ENCODE measurements around the gene VPS33B. TPM values are rescaled to one million over a fixed set of nuclear protein-coding genes. Genes with fewer than 3 reads are reported as not detected.

VPS33B gene
- total and polyA plus RNA-seq, 3 experiments from 2014 or later: 10.6 to 20.6 (median 20.4) TPM

GRCh38 chr15:90959028-90959595 is 63.3 kb downstream of the VPS33B start:
- Histone ChIP-seq H3K27ac (ENCODE audit: low read depth, low read length) (no peak overlapping the region), H3K4me3 (ENCODE audit: low read length) (no peak overlapping the region), H3K36me3 (ENCODE audit: insufficient read depth, low read length) (no peaks in the 10 kb centered on the region), H3K27me3 (ENCODE audit: insufficient read depth, low read length, poor library complexity, severe bottlenecking) (no peaks in the 10 kb centered on the region), H3K9me3 (ENCODE audit: low read length) (no peaks in the 10 kb centered on the region), H3K4me1 (ENCODE audit: insufficient read depth, low read length) (peaks cover 14% of the 10 kb centered on the region)
- Mint-ChIP-seq H3K9me3 (no peaks in the 10 kb centered on the region), H3K27me3 (no peaks in the 10 kb centered on the region), H3K27ac (peak overlapping the region in 2 of 8 donors; percentile 75 to 78), H3K36me3 (peaks cover 0 to 48% (median 7%) of the 10 kb centered on the region in 3 donors), H3K4me3 (peak overlapping the region in 1 of 7 donors; percentile 56), H3K4me1 (peaks cover 1 to 24% (median 14%) of the 10 kb centered on the region in 3 donors)
- POLR2A ChIA-PET: interaction anchor here (0.6 to 1.0 kb wide), 2 partner anchors 20 to 126 kb away, joined by 3 to 4 read pairs; no protein-coding TSS in a partner anchor
- no peak for DNase-seq
- CTCF ChIA-PET: interaction anchor here (1.1 to 9.2 kb wide), 3 partner anchors 25 to 74 kb away, joined by 3 to 158 read pairs (median 3); partner anchors contain the start of genes HDDC3, UNC45A and VPS33B

DNA sequence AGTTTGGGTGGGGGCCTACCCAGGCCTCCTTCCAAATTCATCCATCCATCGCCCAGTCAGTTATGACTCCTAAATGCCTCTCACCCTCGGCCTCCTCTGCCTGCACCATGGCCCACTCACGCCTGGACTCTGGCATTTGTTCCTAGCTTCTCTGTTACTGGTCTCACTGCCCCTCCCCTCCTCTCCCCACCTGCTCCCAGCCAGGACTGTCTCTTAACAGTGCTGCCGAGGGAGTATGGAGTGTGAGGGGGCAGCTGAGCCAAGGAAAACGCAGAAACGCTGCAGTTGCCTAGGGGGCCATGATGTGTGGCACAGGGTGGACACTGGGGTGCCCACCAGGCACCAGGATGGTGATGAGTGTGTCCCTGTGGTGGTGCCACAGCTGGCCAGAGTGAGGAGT is 64.6 kb downstream of the VPS33B start:
- Histone ChIP-seq H3K4me3 (ENCODE audit: low read length) (no peak overlapping the region), H3K9me3 (ENCODE audit: low read length) (no peaks in the 10 kb centered on the region), H3K36me3 (ENCODE audit: insufficient read depth, low read length) (no peaks in the 10 kb centered on the region), H3K4me1 (ENCODE audit: insufficient read depth, low read length) (peaks cover 14% of the 10 kb centered on the region), H3K27ac (ENCODE audit: low read depth, low read length) (no peak overlapping the region), H3K27me3 (ENCODE audit: insufficient read depth, low read length, poor library complexity, severe bottlenecking) (no peaks in the 10 kb centered on the region)
- Mint-ChIP-seq H3K27ac (peak overlapping the region in 2 of 8 donors; percentile 33 to 81), H3K9me3 (no peaks in the 10 kb centered on the region), H3K27me3 (no peaks in the 10 kb centered on the region), H3K36me3 (peaks cover 0 to 50% (median 7%) of the 10 kb centered on the region in 3 donors), H3K4me1 (peaks cover 5 to 27% (median 14%) of the 10 kb centered on the region in 3 donors), H3K4me3 (peak overlapping the region in 5 of 7 donors; percentile 19 to 60 (median 34))
- ChIA-PET POLR2A (no interaction called here), CTCF (interaction anchor here (0.7 to 9.2 kb wide), 13 partner anchors 10 to 314 kb away, joined by 3 to 158 read pairs (median 7); partner anchors contain the start of genes HDDC3, UNC45A and VPS33B)
- no peak for DNase-seq

GRCh38 chr15:90957031-90957790 is 65.2 kb downstream of the VPS33B start:
- Mint-ChIP-seq H3K4me1 (peaks cover 5 to 27% (median 14%) of the 10 kb centered on the region in 3 donors), H3K27ac (peak overlapping the region in 1 of 8 donors; percentile 33), H3K36me3 (peaks cover 0 to 50% (median 7%) of the 10 kb centered on the region in 3 donors), H3K9me3 (no peaks in the 10 kb centered on the region), H3K4me3 (peak overlapping the region in 5 of 7 donors; percentile 19 to 67 (median 57)), H3K27me3 (no peaks in the 10 kb centered on the region)
- H3K4me1 ChIP-seq (ENCODE audit: insufficient read depth, low read length): peaks cover 14% of the 10 kb centered on the region
- ChIA-PET CTCF (interaction anchor here (0.7 to 9.2 kb wide), 27 partner anchors 9 to 314 kb away, joined by 3 to 158 read pairs (median 4); partner anchors contain the start of genes HDDC3, UNC45A and VPS33B), POLR2A (interaction anchor here (1.2 kb wide), 1 partner anchor 22 kb away, joined by 4 read pairs; no protein-coding TSS in a partner anchor)
- no peaks in the 10 kb centered on the region for H3K27me3 ChIP-seq (ENCODE audit: insufficient read depth, low read length, poor library complexity, severe bottlenecking)
- no peak overlapping the region for H3K27ac ChIP-seq (ENCODE audit: low read depth, low read length)
- DNase-seq: no peak
- no peak overlapping the region for H3K4me3 ChIP-seq (ENCODE audit: low read length)
- H3K36me3 ChIP-seq (ENCODE audit: insufficient read depth, low read length): no peaks in the 10 kb centered on the region
- no peaks in the 10 kb centered on the region for H3K9me3 ChIP-seq (ENCODE audit: low read length)

- POLR2A ChIA-PET: interaction anchor here (0.6 to 1.2 kb wide), 2 partner anchors 22 to 53 kb away, joined by 3 to 4 read pairs; partner anchors contain the start of gene MAN2A2
- Mint-ChIP-seq H3K4me3 (peak overlapping the region; percentile 58 to 95 (median 71)), H3K27me3 (no peaks in the 10 kb centered on the region), H3K27ac (peak overlapping the region in 6 of 8 donors; percentile 29 to 90 (median 62)), H3K36me3 (peaks cover 0 to 50% (median 8%) of the 10 kb centered on the region in 3 donors), H3K4me1 (peaks cover 5 to 27% (median 14%) of the 10 kb centered on the region in 3 donors), H3K9me3 (no peaks in the 10 kb centered on the region)
- Histone ChIP-seq H3K4me3 (ENCODE audit: low read length) (no peak overlapping the region), H3K36me3 (ENCODE audit: insufficient read depth, low read length) (no peaks in the 10 kb centered on the region), H3K4me1 (ENCODE audit: insufficient read depth, low read length) (peaks cover 14% of the 10 kb centered on the region), H3K27ac (ENCODE audit: low read depth, low read length) (peak overlapping the region; percentile 89), H3K9me3 (ENCODE audit: low read length) (no peaks in the 10 kb centered on the region), H3K27me3 (ENCODE audit: insufficient read depth, low read length, poor library complexity, severe bottlenecking) (no peaks in the 10 kb centered on the region)
- peak; percentile 36 to 75 (median 63) for DNase-seq
- CTCF ChIA-PET: interaction anchor here (0.9 to 9.2 kb wide), 23 partner anchors 10 to 302 kb away, joined by 3 to 158 read pairs (median 5); partner anchors contain the start of genes HDDC3, UNC45A and VPS33B
These were observed 65.9 kb downstream of the VPS33B start for GRCh38 chr15:90956274-90957030.

DNA sequence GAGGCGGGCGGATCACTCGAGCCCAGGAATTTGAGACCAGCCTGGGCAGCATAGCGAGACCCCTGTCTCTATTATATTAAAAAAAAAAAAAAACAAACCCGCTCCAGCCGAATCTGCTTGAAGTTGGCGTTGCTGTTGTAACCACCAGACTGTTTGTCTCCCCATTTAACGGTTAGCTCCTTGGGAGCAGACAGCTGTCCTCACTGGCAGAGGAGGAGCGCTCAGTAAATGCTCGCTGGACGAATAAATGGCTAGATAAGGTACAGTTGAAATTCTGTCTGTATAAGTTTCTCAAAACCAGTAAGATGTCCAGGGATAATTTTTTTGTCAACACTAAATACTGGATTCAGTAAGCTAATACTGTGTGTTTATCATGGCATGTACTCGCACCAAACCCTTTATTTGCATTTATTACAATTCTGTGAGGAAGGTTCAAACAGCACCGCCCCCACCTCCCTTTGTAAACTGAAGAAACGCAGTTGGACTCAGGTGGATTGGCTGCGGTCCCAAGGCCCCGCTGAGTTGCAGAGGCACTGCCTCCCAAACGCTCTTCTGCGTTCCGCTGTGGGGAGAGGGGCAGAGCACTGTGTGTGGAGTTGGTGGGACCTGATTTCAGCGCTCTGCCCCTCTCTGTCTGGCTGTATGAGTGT is 66.6 kb downstream of the VPS33B start:
- Mint-ChIP-seq H3K36me3 (peaks cover 0 to 49% (median 3%) of the 10 kb centered on the region in 3 donors), H3K27me3 (no peaks in the 10 kb centered on the region), H3K9me3 (no peaks in the 10 kb centered on the region), H3K4me3 (peak overlapping the region; percentile 64 to 95 (median 88)), H3K4me1 (peaks cover 5 to 27% (median 14%) of the 10 kb centered on the region in 3 donors), H3K27ac (peak overlapping the region in 6 of 8 donors; percentile 29 to 94 (median 66))
- Histone ChIP-seq H3K27me3 (ENCODE audit: insufficient read depth, low read length, poor library complexity, severe bottlenecking) (no peaks in the 10 kb centered on the region), H3K4me1 (ENCODE audit: insufficient read depth, low read length) (peaks cover 14% of the 10 kb centered on the region), H3K9me3 (ENCODE audit: low read length) (no peaks in the 10 kb centered on the region), H3K36me3 (ENCODE audit: insufficient read depth, low read length) (no peaks in the 10 kb centered on the region), H3K4me3 (ENCODE audit: low read length) (peak overlapping the region; percentile 64), H3K27ac (ENCODE audit: low read depth, low read length) (peak overlapping the region; percentile 89)
- no peak for DNase-seq
- CTCF ChIA-PET: interaction anchor here (0.9 to 9.2 kb wide), 20 partner anchors 10 to 302 kb away, joined by 3 to 158 read pairs (median 6); partner anchors contain the start of genes HDDC3, UNC45A and VPS33B
- POLR2A ChIA-PET: interaction anchor here (0.6 to 1.9 kb wide), 3 partner anchors 24 to 53 kb away, joined by 3 to 6 read pairs (median 6); partner anchors contain the start of genes HDDC3 and MAN2A2

- ChIA-PET POLR2A (interaction anchor here (0.5 to 1.9 kb wide), 9 partner anchors 20 to 1846 kb away, joined by 3 to 17 read pairs (median 6); partner anchors contain the start of genes HDDC3, MAN2A2 and UNC45A), CTCF (interaction anchor here (0.5 to 9.2 kb wide), 11 partner anchors 9 to 318 kb away, joined by 3 to 158 read pairs (median 5); partner anchors contain the start of genes HDDC3 and UNC45A)
These were observed 67.4 kb downstream of the VPS33B start, which contains the start of gene RCCD1 for GRCh38 chr15:90954712-90955623. TSS of gene RCCD1 (plus strand) at chr15:90954884. CDS start at chr15:90956735, 1,851 bp downstream.

More at GRCh38 chr15:90954712-90955623, 67.4 kb downstream of the VPS33B start, which contains the start of gene RCCD1:
- Mint-ChIP-seq H3K9me3 (no peaks in the 10 kb centered on the region), H3K27me3 (no peaks in the 10 kb centered on the region), H3K4me3 (peak within 1 kb of the TSS; percentile 86 to 95 (median 88)), H3K27ac (peak within 1 kb of the TSS; percentile 87 to 97 (median 92)), H3K4me1 (peaks cover 5 to 27% (median 14%) of the 10 kb centered on the region in 3 donors), H3K36me3 (peaks cover 0 to 49% (median 3%) of the 10 kb centered on the region in 3 donors)
- Histone ChIP-seq H3K36me3 (ENCODE audit: insufficient read depth, low read length) (no peaks in the 10 kb centered on the region), H3K27me3 (ENCODE audit: insufficient read depth, low read length, poor library complexity, severe bottlenecking) (no peaks in the 10 kb centered on the region), H3K4me1 (ENCODE audit: insufficient read depth, low read length) (peaks cover 14% of the 10 kb centered on the region), H3K9me3 (ENCODE audit: low read length) (no peaks in the 10 kb centered on the region), H3K27ac (ENCODE audit: low read depth, low read length) (peak within 1 kb of the TSS; percentile 89), H3K4me3 (ENCODE audit: low read length) (peak within 1 kb of the TSS; percentile 64)
- DNase-seq: peak; percentile 82 to 92 (median 84)
